Tongue (tissue), 2 donors: ENCODE results near the gene MROH2A. TPM values are rescaled to one million over a fixed set of nuclear protein-coding genes. Genes with fewer than 3 reads are reported as not detected.
A peak's percentile ranks its signal among the peaks of the same experiment; 100 is the strongest.
"Not testable (repeated sequence)": the region's sequence is repeated elsewhere in the genome, so short reads cannot be mapped to it uniquely, and the experiment has no call there.

ENCODE experiments used
- DNase-seq: peaks from one replicate; pipeline ENCODE4 v3.0.0-alpha.2; 2015
- total RNA-seq: library from RNA; depleted of rRNA; stranded (reverse); fragments of >200 nt; gene quantifications from one replicate; pipeline ENCODE4 v1.2.3, GENCODE V29; 2014

The MROH2A gene
- total RNA-seq, 1 donor from 2014 or later: 2.5 TPM

DNA sequence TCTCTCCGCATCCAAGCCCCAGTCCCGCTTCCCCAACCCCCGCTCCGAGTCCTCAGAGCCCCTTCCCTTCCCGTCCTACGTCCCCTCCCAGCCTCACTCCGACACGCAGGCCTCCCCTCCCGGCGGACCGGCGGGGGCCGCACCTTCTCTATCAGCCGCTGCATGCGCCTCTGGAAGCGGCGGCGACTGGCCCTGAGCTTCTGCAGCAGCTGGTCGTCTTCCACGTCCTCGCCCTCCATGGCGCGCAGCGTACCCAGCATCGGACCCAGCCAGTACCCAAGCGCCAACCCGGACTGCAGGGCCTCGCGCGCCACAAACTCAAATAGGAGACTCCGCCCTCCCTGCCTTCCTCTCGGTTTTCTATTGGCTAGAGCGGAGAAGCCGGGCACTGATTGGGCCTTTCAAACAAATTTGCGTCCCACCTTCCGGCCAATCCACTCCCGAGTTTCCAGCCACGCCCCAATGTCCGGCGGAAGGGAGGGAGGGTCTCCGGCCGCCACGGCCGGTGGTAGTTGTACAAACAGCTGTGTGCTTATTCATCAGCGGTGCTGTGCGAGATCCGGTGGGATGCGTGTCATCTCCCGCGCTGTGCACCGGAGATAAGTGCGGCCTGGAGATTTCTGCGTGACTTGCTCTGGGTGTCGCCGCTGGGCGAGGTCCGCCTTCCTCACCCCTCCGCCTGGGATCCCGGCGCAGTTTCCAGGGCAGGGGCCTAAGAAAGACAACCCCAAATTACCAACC, 76.3 kb downstream of the MROH2A start, which contains the start of gene HJURP:
Gene HJURP (minus strand): TSS at position 295 of the 741 bp plus-strand sequence. CDS start 35 bp downstream, at position 260.
- peak; percentile 98 for DNase-seq

DNA sequence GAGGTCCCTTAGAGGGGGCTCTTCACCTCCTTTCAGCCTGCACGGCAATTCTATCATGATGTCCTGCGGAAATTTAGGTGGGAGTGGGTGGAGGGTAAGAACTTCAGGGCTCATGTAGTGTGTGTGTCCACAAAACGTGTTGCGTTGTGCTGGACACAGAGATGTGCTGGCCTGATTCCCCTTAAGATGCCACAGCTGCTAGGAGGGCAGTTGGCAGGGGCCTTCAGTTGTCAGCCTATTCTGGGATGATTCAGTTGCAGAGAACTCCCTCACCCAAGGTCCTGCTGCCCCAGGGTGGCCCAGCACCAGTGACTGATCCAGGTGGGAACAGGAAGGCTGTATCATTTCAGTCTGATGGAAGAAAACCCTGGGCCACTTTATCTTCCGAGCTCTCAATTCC, 77.2 kb downstream of the MROH2A start:
- DNase-seq: peak; percentile 58

DNA sequence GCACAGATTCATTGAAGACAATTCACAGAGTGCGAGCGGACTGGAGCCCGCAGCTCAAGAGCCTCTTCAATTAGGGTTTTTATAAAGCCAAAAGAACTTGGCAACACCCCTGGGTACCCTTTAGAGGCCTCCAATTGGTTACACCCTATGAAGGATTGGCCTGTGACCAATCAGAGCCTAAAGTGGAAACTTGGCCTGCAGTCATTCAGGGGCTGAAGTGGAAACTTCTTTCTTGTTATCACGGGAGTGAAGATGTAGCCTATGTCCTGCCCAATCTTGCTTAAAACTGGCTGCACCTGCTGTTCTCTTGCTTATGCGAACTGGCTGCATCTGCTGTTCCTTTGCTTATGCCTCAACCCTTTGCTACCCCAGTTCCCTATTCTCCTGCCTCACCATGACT, 78.1 kb downstream of the MROH2A start:
- peak; percentile 37 for DNase-seq

DNA sequence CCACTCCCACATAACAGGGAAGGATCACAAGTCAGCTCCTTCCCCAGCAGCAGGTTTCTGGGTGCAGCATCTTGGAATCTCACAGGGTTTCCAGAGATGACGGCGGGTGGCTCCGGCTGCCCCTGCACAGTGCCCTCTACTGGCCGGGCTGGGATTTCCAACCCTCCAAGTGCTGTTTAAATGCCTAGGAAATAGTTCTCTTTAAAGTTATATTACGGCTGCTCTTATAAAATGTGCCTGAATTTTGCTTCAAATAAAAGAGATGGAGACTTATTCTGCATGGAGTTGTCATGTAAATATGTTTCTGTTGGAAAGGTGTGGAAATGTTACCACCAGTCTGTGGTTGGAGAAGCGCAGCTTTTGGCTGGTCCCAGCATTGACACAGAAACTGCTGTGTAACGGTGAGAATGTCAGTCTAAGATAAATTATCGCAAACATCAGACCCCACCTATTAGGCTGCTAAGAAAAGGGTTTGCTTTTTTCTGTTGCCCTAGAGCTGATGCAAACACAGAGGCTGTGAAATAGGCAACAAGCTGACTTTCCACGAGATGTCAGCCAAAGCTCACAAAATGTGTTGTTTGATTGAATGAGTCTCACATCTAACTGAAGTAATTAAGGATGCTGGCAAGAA, 79.5 kb downstream of the MROH2A start:
- peak; percentile 7 for DNase-seq

DNA sequence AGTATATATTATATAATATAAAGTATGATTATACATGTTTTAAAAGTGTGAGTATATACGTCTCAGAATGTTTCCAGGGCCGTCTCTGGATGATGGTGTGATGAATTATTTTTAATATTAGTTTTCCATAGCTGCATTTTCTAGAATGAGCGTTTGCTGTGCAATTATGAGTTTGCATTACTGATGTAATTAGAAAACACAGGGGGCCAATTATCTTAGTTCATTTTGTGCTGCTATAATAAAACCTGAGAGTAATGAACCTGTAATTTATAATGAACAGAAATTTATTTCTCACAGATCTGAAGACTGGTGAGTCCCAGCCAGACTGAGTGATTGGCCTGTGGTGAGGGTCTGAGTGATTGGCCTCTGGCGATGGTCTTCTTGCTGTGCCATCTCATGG, 80.2 kb downstream of the MROH2A start:
- no peak for DNase-seq

DNA sequence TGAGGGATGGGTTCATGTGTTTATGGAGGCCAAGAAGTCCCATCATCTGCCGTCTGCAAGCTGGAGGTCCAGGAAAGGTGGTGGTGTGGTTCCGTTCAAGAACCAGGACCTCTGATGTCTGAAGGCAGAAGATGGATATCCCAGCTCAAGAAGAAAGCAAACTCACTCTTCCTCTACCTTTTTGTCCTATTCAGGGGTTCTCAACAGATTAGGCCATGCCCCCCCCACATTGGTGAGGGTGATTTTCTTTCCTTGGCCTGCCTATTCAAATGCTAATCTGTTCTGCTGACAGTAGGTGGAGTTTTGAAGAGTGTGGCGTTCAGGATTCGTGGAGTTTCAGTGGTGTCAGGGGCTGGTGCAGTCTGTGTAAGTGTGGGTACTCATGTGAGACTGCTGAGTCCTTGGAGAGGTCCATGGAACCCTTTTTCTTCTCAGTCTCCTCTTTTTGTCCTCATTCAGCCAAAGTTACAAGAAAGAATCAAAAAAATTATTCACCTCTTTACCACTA, 84.2 kb downstream of the MROH2A start:
- DNase-seq: no peak

DNA sequence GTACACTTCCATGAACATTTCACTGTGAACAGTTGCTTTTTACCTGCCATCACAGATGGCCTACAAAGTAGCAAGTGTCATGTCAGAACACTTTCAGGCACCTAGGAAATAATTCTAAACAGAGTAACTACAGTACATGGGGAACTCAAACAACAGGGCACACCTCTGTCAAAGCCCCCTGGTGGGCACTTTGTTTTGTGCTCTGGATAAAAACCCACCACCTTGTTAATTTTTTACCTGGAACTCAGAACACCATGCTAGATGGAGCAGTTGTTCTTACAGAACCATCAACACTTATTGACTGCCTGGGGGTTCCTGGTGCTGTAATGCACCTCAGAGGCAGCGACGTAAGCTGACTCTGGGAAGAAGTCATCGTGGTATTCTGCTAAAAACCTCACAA, 87.7 kb downstream of the MROH2A start:
- DNase-seq: no peak

DNA sequence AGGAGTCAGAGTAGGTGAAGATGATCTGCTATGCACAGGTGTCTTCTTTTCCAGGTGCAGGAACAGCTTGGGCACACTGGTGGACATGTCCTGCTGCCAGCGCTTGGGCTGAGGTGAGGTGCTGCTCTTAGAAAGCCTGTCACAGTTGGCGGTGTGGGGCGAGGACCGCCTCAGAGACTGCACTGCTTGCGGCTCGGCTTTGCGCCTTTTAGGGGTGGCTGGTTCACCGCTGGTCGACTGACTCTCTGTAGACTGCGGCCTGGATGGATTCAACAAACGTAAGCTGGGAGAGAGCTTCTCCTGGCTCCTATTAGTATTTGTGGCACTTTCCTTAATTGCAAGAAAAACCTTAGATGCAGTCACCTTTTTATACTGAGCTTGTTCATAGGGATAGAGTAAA, 88.3 kb downstream of the MROH2A start:
- no peak for DNase-seq

DNA sequence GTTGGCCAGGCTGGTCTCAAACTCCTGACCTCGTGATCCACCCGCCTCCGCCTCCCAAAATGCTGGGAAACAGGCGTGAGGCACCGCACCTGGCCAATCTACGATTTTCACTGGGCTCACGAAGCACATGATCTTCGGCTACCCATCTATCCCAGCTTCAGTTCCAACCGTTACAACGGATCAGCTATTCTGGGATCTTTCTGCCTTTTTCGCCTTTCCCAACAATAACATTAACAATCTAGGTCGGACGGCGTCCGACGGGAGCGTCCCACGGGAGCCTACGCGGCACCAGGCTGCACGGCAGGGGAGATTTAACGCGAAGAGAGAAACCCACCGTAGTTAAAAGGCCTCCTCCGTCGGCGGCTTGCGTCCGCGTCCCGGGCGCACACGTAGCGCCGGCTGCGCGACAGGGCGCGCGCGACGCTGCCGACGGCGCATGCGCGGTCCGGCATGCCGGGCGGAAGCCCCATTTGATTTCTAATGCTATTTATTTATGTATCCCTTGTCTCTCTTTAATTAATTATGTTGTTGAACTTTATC, 89.9 kb downstream of the MROH2A start, which contains the start of gene MSL3B:
Gene MSL3B (minus strand): TSS at position 394 of the 540 bp plus-strand sequence.
- peak; percentile 67 for DNase-seq

DNA sequence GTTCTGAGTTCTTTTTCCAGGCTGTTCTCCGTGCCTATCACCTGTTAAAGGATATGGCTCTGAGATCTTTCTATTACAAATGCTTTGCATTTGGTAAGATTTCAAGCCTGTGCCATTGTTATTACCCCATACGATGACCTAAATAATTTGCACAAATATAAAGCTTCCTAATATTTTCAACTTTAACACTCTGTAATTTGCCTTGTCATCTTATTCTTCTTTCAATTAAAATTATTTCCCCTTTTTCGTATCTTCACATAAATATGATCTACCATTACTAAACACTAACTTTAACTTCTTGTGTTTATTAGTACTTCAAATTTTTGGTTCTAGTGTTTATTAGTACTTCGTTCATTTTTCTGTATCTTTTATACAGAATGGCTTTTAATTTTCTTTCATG, 93.3 kb downstream of the MROH2A start:
- DNase-seq: no peak

DNA sequence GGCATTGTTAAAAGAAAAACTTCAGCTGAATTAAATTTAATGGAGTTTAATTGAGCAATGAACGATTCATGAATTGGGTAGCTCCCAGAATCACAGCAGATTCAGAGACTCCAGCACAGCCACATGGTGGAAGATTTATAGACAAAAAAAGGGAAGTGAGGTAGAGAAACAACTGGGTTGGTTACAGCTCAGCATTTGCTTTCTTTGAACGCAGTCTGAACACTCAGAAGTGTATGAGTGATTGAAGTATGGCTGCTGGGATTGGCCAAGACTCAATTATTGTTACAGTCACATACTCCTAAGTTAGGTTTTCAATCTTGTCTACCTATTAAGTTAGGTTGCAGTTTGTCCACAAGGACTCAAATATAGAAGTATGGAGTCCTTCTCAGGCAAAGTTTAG, 94.0 kb downstream of the MROH2A start:
- DNase-seq: not testable (repeated sequence)

DNA sequence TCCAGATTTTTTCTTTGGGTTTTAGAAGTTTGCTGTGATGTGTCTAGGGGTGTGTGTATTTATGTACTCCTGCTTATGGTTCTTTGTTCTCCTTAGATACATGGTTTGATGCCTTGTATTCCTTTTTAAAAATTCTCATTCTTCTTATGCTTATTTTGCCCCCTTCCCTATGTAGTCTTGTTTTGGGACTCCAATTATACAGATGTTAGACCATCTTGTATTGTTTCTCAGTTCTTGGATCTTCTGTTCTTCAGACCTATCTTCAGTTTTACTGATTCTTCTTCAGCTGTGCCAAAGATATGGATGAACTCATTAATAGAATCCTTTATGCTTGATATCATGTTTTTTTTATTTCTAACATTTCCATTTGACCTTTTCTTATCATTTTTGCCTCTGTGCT, 104.2 kb downstream of the MROH2A start:
- DNase-seq: no peak

Other genes with a start within 250 kb of the MROH2A start
- 37.3 TPM for gene USP40, start 211.5 kb upstream of the MROH2A start, total RNA-seq
- gene UGT1A8, start 160.7 kb upstream of the MROH2A start, total RNA-seq: 0.31 TPM
- not detected for gene UGT1A10, start 141.9 kb upstream of the MROH2A start, total RNA-seq
- gene UGT1A9, start 106.4 kb upstream of the MROH2A start, total RNA-seq: not detected
- gene UGT1A7, start 96.4 kb upstream of the MROH2A start, total RNA-seq: 1.3 TPM
- 9.6 TPM for gene UGT1A6, start 85.4 kb upstream of the MROH2A start, total RNA-seq
- 0.51 TPM for gene UGT1A5, start 65.4 kb upstream of the MROH2A start, total RNA-seq
- gene UGT1A4, start 59.6 kb upstream of the MROH2A start, total RNA-seq: 1.6 TPM
- gene UGT1A3, start 49.3 kb upstream of the MROH2A start, total RNA-seq: 0.51 TPM
- gene UGT1A1, start 18.1 kb upstream of the MROH2A start, total RNA-seq: 0.41 TPM
- 9.8 TPM for gene HJURP, start 76.2 kb downstream of the MROH2A start, total RNA-seq
- gene TRPM8, start 139.0 kb downstream of the MROH2A start, total RNA-seq: not detected